HL-60/S4 treated with retinoic acid at 250 ng/mL for 4 days and 3 days (cell line): ENCODE results near the gene CMIP.

Source experiments
- in situ Hi-C: fragments of 300-500 bp; cut with MboI; formaldehyde crosslinking; loops from 2 replicates; pipeline ENCODE4 v1.7.0; 2022; ENCODE audit warnings: low sequenced_read_pairs

CMIP gene

GRCh38 chr16:81649561-81650184 lies 205.1 kb downstream of the CMIP start:
- in situ Hi-C loops, result no loop called here

- in situ Hi-C loops, result no loop called here
Observed at GRCh38 chr16:81650281-81650680, 205.7 kb downstream of the CMIP start.

- in situ Hi-C loops, result no loop called here
Observed at GRCh38 chr16:81650982-81651562, 206.5 kb downstream of the CMIP start.

GRCh38 chr16:81651758-81652718 lies 207.4 kb downstream of the CMIP start:
- in situ Hi-C loops, result no loop called here

- in situ Hi-C loops, result no loop called here
Observed at GRCh38 chr16:81652798-81653505, 208.3 kb downstream of the CMIP start.

GRCh38 chr16:81654346-81654745 lies 209.7 kb downstream of the CMIP start:
- in situ Hi-C loops, result no loop called here

- in situ Hi-C loops, result no loop called here
Observed at GRCh38 chr16:81655469-81656162, 211.0 kb downstream of the CMIP start.

GRCh38 chr16:81657224-81657623 lies 212.6 kb downstream of the CMIP start:
- in situ Hi-C loops, result no loop called here

GRCh38 chr16:81657781-81658180 lies 213.2 kb downstream of the CMIP start:
- in situ Hi-C loops, result no loop called here

- in situ Hi-C loops, result no loop called here
Observed at GRCh38 chr16:81658373-81658772, 213.8 kb downstream of the CMIP start.

- in situ Hi-C loops, result no loop called here
Observed at GRCh38 chr16:81659249-81659648, 214.6 kb downstream of the CMIP start.

GRCh38 chr16:81661082-81661481 lies 216.5 kb downstream of the CMIP start:
- in situ Hi-C loops, result no loop called here

- in situ Hi-C loops, result no loop called here
Observed at GRCh38 chr16:81664153-81664552, 219.5 kb downstream of the CMIP start.

- in situ Hi-C loops, result no loop called here
Observed at GRCh38 chr16:81665588-81665987, 221.0 kb downstream of the CMIP start.

GRCh38 chr16:81666113-81666512 lies 221.5 kb downstream of the CMIP start:
- in situ Hi-C loops, result no loop called here

GRCh38 chr16:81668243-81669097 lies 223.9 kb downstream of the CMIP start:
- in situ Hi-C loops, result no loop called here

GRCh38 chr16:81669473-81670350 lies 225.1 kb downstream of the CMIP start:
- in situ Hi-C loops, result no loop called here

GRCh38 chr16:81671738-81672597 lies 227.4 kb downstream of the CMIP start:
- in situ Hi-C loops, result no loop called here
